HepG2 (cell line): Measurements from ENCODE around the gene RERE. TPM values are rescaled to one million over a fixed set of nuclear protein-coding genes. Genes with fewer than 3 reads are reported as not detected.

ENCODE experiments used
- ATAC-seq: fragments of 200-7000 bp; cut with Tn5 transposase; 3 replicates; pipeline ENCODE4 v1.9.1; 2020; ENCODE audit warnings: mild to moderate bottlenecking, moderate library complexity
- BruUV-seq: library from RNA; stranded (reverse); fragments of 400-500 nt; replicated peaks from 2 replicates; lab custom pipeline; 2021; lab: Mats Ljungman, UMichigan
- CTCF ChIA-PET: fragments of 300-600 bp; formaldehyde crosslinking; extraction: SDS; loops from one replicate; lab custom pipeline; 2021; ENCODE audit warnings: low total read pairs, inconsistent platforms, low intra/inter-chr PET ratio; lab: Yijun Ruan, JAX
- POLR2A ChIA-PET: fragments of 350-600 bp; sonication (Branson Sonifier 250); formaldehyde crosslinking; loops from one replicate; lab custom pipeline; 2020; ENCODE audit warnings: antibody characterized with exemption, inconsistent platforms; lab: Yijun Ruan, JAX
- DNase-seq: peaks from one replicate; pipeline ENCODE4 v3.0.0-alpha.2; 2015; ENCODE audit warnings: low spot score
- FAIRE-seq: peaks from 3 replicates; lab custom pipeline; 2011; peaks lifted over from hg19 to GRCh38; lab: Jason Lieb, UNC
- H2AFZ ChIP-seq: one replicate; pipeline ENCODE4 v1.6.1; 2011; ENCODE audit warnings: low read length, inconsistent platforms
- H3K27ac ChIP-seq: fragments of 300-600 bp; 3 replicates; pipeline ENCODE4 v1.8.0; 2011; ENCODE audit warnings: mixed run types, mild to moderate bottlenecking, mixed read lengths, low read length, inconsistent platforms; ENCODE audit not compliant: insufficient read depth; ENCODE audit errors: extremely low read length
- H3K27me3 ChIP-seq, 2 experiments: fragments of 200-600 bp in 1 of 2; 2 replicates in 1 of 2; 3 replicates in 1 of 2; pipeline versions ENCODE4 v1.6.0 to v1.8.0; 2011; ENCODE audit warnings: low read length in 2 of 2, mild to moderate bottlenecking in 2 of 2, moderate library complexity in 2 of 2, inconsistent platforms in 1 of 2; ENCODE audit not compliant: insufficient read depth in 2 of 2, control insufficient read depth in 1 of 2
- H3K36me3 ChIP-seq, 2 experiments: fragments of 200-600 bp in 1 of 2; replicated peaks in 1 of 2; 2 replicates in 1 of 2; 3 replicates in 1 of 2; pipeline versions ENCODE4 v1.5.1 to v1.8.0; 2011; ENCODE audit warnings: low read length in 2 of 2, inconsistent platforms in 1 of 2; ENCODE audit not compliant: insufficient read depth in 2 of 2, control insufficient read depth in 1 of 2
- H3K4me1 ChIP-seq: 2 replicates; pipeline ENCODE4 v1.5.1; 2012; ENCODE audit warnings: low read length, inconsistent platforms; ENCODE audit not compliant: insufficient read depth
- H3K4me2 ChIP-seq: 2 replicates; pipeline ENCODE4 v1.6.0; 2011; ENCODE audit warnings: low read depth, low read length, inconsistent platforms
- H3K4me3 ChIP-seq, 3 experiments: fragments of 200-600 bp in 1 of 3; sonication (generic), shearing (Covaris generic) in 1 of 3; replicated peaks in 1 of 3; 2 replicates each; pipeline ENCODE4 v1.5.1; 2011 to 2016; ENCODE audit warnings: low read length in 3 of 3, inconsistent platforms in 2 of 3, low read depth in 2 of 3, mild to moderate bottlenecking in 2 of 3, control low read depth in 1 of 3, mixed read lengths in 1 of 3; ENCODE audit not compliant: insufficient read depth in 1 of 3
- H3K79me2 ChIP-seq: one replicate; pipeline ENCODE4 v1.6.1; 2011; ENCODE audit warnings: low read length, inconsistent platforms; ENCODE audit not compliant: insufficient read depth
- H3K9ac ChIP-seq: 2 replicates; pipeline ENCODE4 v1.6.0; 2011; ENCODE audit warnings: mild to moderate bottlenecking, low read depth, low read length, inconsistent platforms; ENCODE audit not compliant: insufficient read depth
- H3K9me3 ChIP-seq: 2 replicates; pipeline ENCODE4 v1.5.1; 2012; ENCODE audit warnings: mild to moderate bottlenecking, low read length
- H4K20me1 ChIP-seq: 2 replicates; pipeline ENCODE4 v1.6.0; 2011; ENCODE audit warnings: inconsistent platforms, mild to moderate bottlenecking, low read length, moderate library complexity; ENCODE audit not compliant: insufficient read depth
- EEA1 ChIP-seq: sonication (generic); formaldehyde crosslinking; IDR thresholded peaks from 2 replicates; pipeline ENCODE4 v1.5.1; 2020; ENCODE audit warnings: mild to moderate bottlenecking, missing genetic modification reagents, borderline replicate concordance
- ETV5 ChIP-seq: IDR thresholded peaks from 2 replicates; pipeline ENCODE4 v1.6.1; 2018; ENCODE audit warnings: missing biosample characterization, missing genetic modification reagents, inconsistent platforms, borderline replicate concordance
- ETV6 ChIP-seq: sonication (generic); formaldehyde crosslinking; conservative IDR thresholded peaks from 2 replicates; pipeline ENCODE4 v1.4.0; 2020; ENCODE audit warnings: missing genetic modification reagents
- GMEB1 ChIP-seq: sonication (generic); formaldehyde crosslinking; IDR thresholded peaks from 2 replicates; pipeline ENCODE4 v1.5.1; 2020; ENCODE audit warnings: missing genetic modification reagents, mild to moderate bottlenecking, borderline replicate concordance
- HNRNPK ChIP-seq: fragments of 200-400 bp; formaldehyde crosslinking; IDR thresholded peaks from 2 replicates; pipeline ENCODE4 v1.6.1; 2018; ENCODE audit warnings: low read length, low read depth, moderate library complexity, mild to moderate bottlenecking; ENCODE audit not compliant: poor library complexity, severe bottlenecking
- NR1H2 ChIP-seq: sonication (generic); formaldehyde crosslinking; IDR thresholded peaks from 2 replicates; pipeline ENCODE4 v1.8.1; 2022; ENCODE audit warnings: low read depth, missing genetic modification reagents, borderline replicate concordance
- REPIN1 ChIP-seq: sonication (generic); formaldehyde crosslinking; IDR thresholded peaks from 2 replicates; pipeline ENCODE4 v1.8.0; 2022; ENCODE audit warnings: missing genetic modification reagents, low read depth, mild to moderate bottlenecking, borderline replicate concordance
- ZBTB25 ChIP-seq: IDR thresholded peaks from 2 replicates; pipeline ENCODE4 v1.6.1; 2018; ENCODE audit warnings: missing genetic modification reagents
- ZNF274 ChIP-seq: sonication (generic); formaldehyde crosslinking; IDR thresholded peaks from 2 replicates; pipeline ENCODE4 v1.5.1; 2020; ENCODE audit warnings: mild to moderate bottlenecking, missing genetic modification reagents
- ZNF83 ChIP-seq: sonication (generic); formaldehyde crosslinking; IDR thresholded peaks from 2 replicates; pipeline ENCODE4 v1.4.0; 2020; ENCODE audit warnings: missing genetic modification reagents, mild to moderate bottlenecking, borderline replicate concordance
- WGBS: methylation state at CpG from one replicate; pipeline ENCODE4 v1.1.6; 2017; ENCODE audit warnings: low lambda C conversion rate; 5-methylcytosine and 5-hydroxymethylcytosine counted together
- in situ Hi-C: cut with HindIII; loops from 2 replicates; pipeline ENCODE4 v1.10.0; 2017; ENCODE audit warnings: low pct_unique_long_range_greater_than_20kb; ENCODE audit not compliant: extremely low pct_ligation_motif_present
- intact Hi-C: fragments of 100-400 bp; cut with micrococcal nuclease; formaldehyde crosslinking; loops from one replicate; pipeline ENCODE4 v1.10.0; 2022; ENCODE audit not compliant: unreplicated experiment
- polyA plus RNA-seq, 8 experiments: library from polyadenylated mRNA; depleted of rRNA in 3 of 8; stranded (reverse) in 7 of 8; unstranded in 1 of 8; fragments of >200 nt; fragmentation: Illumina TruSeq in 4 of 8; extraction: Trizol in 4 of 8; gene quantifications; 2 replicates each; pipeline versions ENCODE4 v1.2.1 to v1.2.3, GENCODE V29; 2011 to 2016; ENCODE audit warnings: low read depth in 4 of 8, missing spikeins in 1 of 8, mixed read lengths in 1 of 8; ENCODE audit not compliant: insufficient read depth in 1 of 8
- total RNA-seq, 5 experiments: library from RNA; depleted of rRNA; stranded (reverse); fragments of >200 nt; fragmentation: Illumina TruSeq; extraction: Trizol; gene quantifications; 2 replicates each; pipeline ENCODE4 v1.2.3, GENCODE V29; 2016; ENCODE audit warnings: low read depth in 1 of 5

RERE gene
- total and polyA plus RNA-seq, 2 of the 13 experiments (the other 11 are each of a cell fraction or from before 2014, with no cell fraction given) = 18.3 to 21.9 TPM

GRCh38 chr1:8354038-8354437 lies 463.4 kb downstream of the RERE start:
- in situ Hi-C loops = no loop called here
- no peaks in the 10 kb centered on the region; a peak in 1 of 5 replicates for H3K27me3 ChIP-seq

More at GRCh38 chr1:8354038-8354437, 463.4 kb downstream of the RERE start:
- Histone ChIP-seq H3K27ac (no peak overlapping the region), H3K4me1 (no peaks in the 10 kb centered on the region), H3K36me3 (peaks cover 40 to 54% of the 10 kb centered on the region in 2 experiments), H3K79me2 (no peaks in the 10 kb centered on the region), H3K9ac (no peak overlapping the region), H2AFZ (no peak overlapping the region), H3K4me2 (no peak overlapping the region), H3K9me3 (no peaks in the 10 kb centered on the region), H3K4me3 (no peak overlapping the region), H4K20me1 (peaks cover 6% of the 10 kb centered on the region; the same call in 1 of the 2 replicates)
- WGBS = 97% methylated on average over 8 of the region's 8 CpGs
- POLR2A ChIA-PET = no interaction called here
- CTCF ChIA-PET = no interaction called here
- DNase-seq (no peak), FAIRE-seq (no peak), ATAC-seq (no peak)
- TF ChIP-seq ETV5 (CRISPR knock-in tag) = no peak
- no peak for TF ChIP-seq ZBTB25 (CRISPR knock-in tag)
- TF ChIP-seq HNRNPK = no peak
- no peak for TF ChIP-seq ZNF83 (CRISPR knock-in tag)
- no peak for TF ChIP-seq ZNF274 (CRISPR knock-in tag)
- no peak for TF ChIP-seq NR1H2 (CRISPR knock-in tag)
- TF ChIP-seq ETV6 (CRISPR knock-in tag) = no peak
- TF ChIP-seq GMEB1 (CRISPR knock-in tag) = no peak
- TF ChIP-seq REPIN1 (CRISPR knock-in tag) = no peak
- TF ChIP-seq EEA1 (CRISPR knock-in tag) = no peak
- intact Hi-C loops = no loop called here
- no TSS peak for BruUV-seq
